Measurements from ENCODE around the gene TICRR.
A peak's percentile ranks its signal among the peaks of the same experiment; 100 is the strongest.

Gene TICRR

GRCh38 chr15:89628806-89629715 is 53.8 kb downstream of the TICRR start:
- FAIRE-seq: no peak
- DNase-seq (ENCODE audit: low spot score): no peak

- FAIRE-seq: no peak
- DNase-seq (ENCODE audit: low spot score): no peak
These were observed 54.6 kb downstream of the TICRR start for GRCh38 chr15:89629829-89630228.

- FAIRE-seq: no peak
These were observed 55.0 kb downstream of the TICRR start for GRCh38 chr15:89630260-89630659.

GRCh38 chr15:89630974-89631901 is 56.0 kb downstream of the TICRR start:
- FAIRE-seq (no peak), DNase-seq (ENCODE audit: low spot score) (no peak)

More at GRCh38 chr15:89630260-89630659, 55.0 kb downstream of the TICRR start:
- DNase-seq (ENCODE audit: low spot score): no peak

GRCh38 chr15:89631902-89632264 is 56.6 kb downstream of the TICRR start:
- FAIRE-seq (no peak), DNase-seq (ENCODE audit: low spot score) (no peak)

GRCh38 chr15:89632563-89633430 is 57.5 kb downstream of the TICRR start:
- no peak for DNase-seq (ENCODE audit: low spot score)
- FAIRE-seq: no peak

- FAIRE-seq (no peak), DNase-seq (ENCODE audit: low spot score) (no peak)
These were observed 58.3 kb downstream of the TICRR start for GRCh38 chr15:89633585-89633984.

- FAIRE-seq (no peak), DNase-seq (ENCODE audit: low spot score) (no peak)
These were observed 65.0 kb downstream of the TICRR start for GRCh38 chr15:89640245-89640644.

- DNase-seq (ENCODE audit: low spot score) (no peak), FAIRE-seq (no peak)
These were observed 65.8 kb downstream of the TICRR start for GRCh38 chr15:89641053-89641452.

- FAIRE-seq (no peak), DNase-seq (ENCODE audit: low spot score) (no peak)
These were observed 66.8 kb downstream of the TICRR start for GRCh38 chr15:89642106-89642505.

- no peak for FAIRE-seq
- no peak for DNase-seq (ENCODE audit: low spot score)
These were observed 70.4 kb downstream of the TICRR start for GRCh38 chr15:89645680-89646079.

- no peak for FAIRE-seq
- no peak for DNase-seq (ENCODE audit: low spot score)
These were observed 71.3 kb downstream of the TICRR start for GRCh38 chr15:89646416-89647141.

GRCh38 chr15:89647191-89647851 is 72.1 kb downstream of the TICRR start:
- FAIRE-seq (no peak), DNase-seq (ENCODE audit: low spot score) (peak; percentile 36)

- DNase-seq (ENCODE audit: low spot score) (no peak), FAIRE-seq (no peak)
These were observed 73.1 kb downstream of the TICRR start for GRCh38 chr15:89648106-89649012.

- DNase-seq (ENCODE audit: low spot score) (no peak), FAIRE-seq (no peak)
These were observed 73.8 kb downstream of the TICRR start for GRCh38 chr15:89649013-89649625.

- DNase-seq (ENCODE audit: low spot score) (no peak), FAIRE-seq (no peak)
These were observed 74.4 kb downstream of the TICRR start for GRCh38 chr15:89649716-89650115.

GRCh38 chr15:89652131-89652530 is 76.9 kb downstream of the TICRR start:
- DNase-seq (ENCODE audit: low spot score) (no peak), FAIRE-seq (no peak)

GRCh38 chr15:89652666-89653065 is 77.4 kb downstream of the TICRR start:
- DNase-seq (ENCODE audit: low spot score): no peak
- no peak for FAIRE-seq

- FAIRE-seq: no peak
- no peak for DNase-seq (ENCODE audit: low spot score)
These were observed 78.3 kb downstream of the TICRR start for GRCh38 chr15:89653578-89653977.
